HG03439 (cell line): ENCODE measurements around the gene TFB2M.

Experiments
- ATAC-seq: cut with Tn5 transposase; IDR thresholded peaks from one replicate; pipeline ENCODE4 v1.9.1; 2021; ENCODE audit warnings: mild to moderate bottlenecking, moderate library complexity; ENCODE audit not compliant: unreplicated experiment

TFB2M gene

GRCh38 chr1:246554201-246554600, 11.9 kb downstream of the TFB2M start:
- no peak for ATAC-seq

- no peak for ATAC-seq
Measured at GRCh38 chr1:246552110-246552509, 14.0 kb downstream of the TFB2M start.

- no peak for ATAC-seq
Measured at GRCh38 chr1:246550402-246550801, 15.7 kb downstream of the TFB2M start.

GRCh38 chr1:246549665-246550064, 16.4 kb downstream of the TFB2M start:
- ATAC-seq: no peak

- ATAC-seq: no peak
Measured at GRCh38 chr1:246544001-246544400, 22.1 kb downstream of the TFB2M start.

GRCh38 chr1:246540738-246541491, 25.1 kb downstream of the TFB2M start:
- ATAC-seq: no peak

GRCh38 chr1:246537887-246538286, 28.2 kb downstream of the TFB2M start:
- no peak for ATAC-seq

- ATAC-seq: no peak
Measured at GRCh38 chr1:246537441-246537840, 28.6 kb downstream of the TFB2M start.

- ATAC-seq: no peak
Measured at GRCh38 chr1:246534114-246534513, 31.9 kb downstream of the TFB2M start.

GRCh38 chr1:246533371-246533905, 32.6 kb downstream of the TFB2M start:
- ATAC-seq: no peak

- no peak for ATAC-seq
Measured at GRCh38 chr1:246532519-246532918, 33.5 kb downstream of the TFB2M start.

GRCh38 chr1:246530482-246530881, 35.6 kb downstream of the TFB2M start:
- ATAC-seq: no peak

- ATAC-seq: no peak
Measured at GRCh38 chr1:246528933-246529731, 36.9 kb downstream of the TFB2M start.

- ATAC-seq: no peak
Measured at GRCh38 chr1:246527402-246528088, 38.5 kb downstream of the TFB2M start.

- no peak for ATAC-seq
Measured at GRCh38 chr1:246526915-246527314, 39.1 kb downstream of the TFB2M start.

GRCh38 chr1:246526380-246526779, 39.7 kb downstream of the TFB2M start:
- no peak for ATAC-seq

GRCh38 chr1:246519514-246519913, 46.5 kb downstream of the TFB2M start:
- no peak for ATAC-seq

- ATAC-seq: no peak
Measured at GRCh38 chr1:246518456-246519205, 47.4 kb downstream of the TFB2M start.

- ATAC-seq: no peak
Measured at GRCh38 chr1:246517391-246517790, 48.7 kb downstream of the TFB2M start.

GRCh38 chr1:246516126-246516525, 49.9 kb downstream of the TFB2M start:
- ATAC-seq: no peak
